NK-92 (cell line): Measurements from ENCODE around the gene CCL15.
"Not testable (repeated sequence)": the region's sequence is repeated elsewhere in the genome, so short reads cannot be mapped to it uniquely, and the experiment has no call there.

Experiments
- DNase-seq: peaks from one replicate; lab custom pipeline; 2025; ENCODE audit not compliant: unreplicated experiment; lab: John Stamatoyannopoulos, UW

Gene CCL15

DNA sequence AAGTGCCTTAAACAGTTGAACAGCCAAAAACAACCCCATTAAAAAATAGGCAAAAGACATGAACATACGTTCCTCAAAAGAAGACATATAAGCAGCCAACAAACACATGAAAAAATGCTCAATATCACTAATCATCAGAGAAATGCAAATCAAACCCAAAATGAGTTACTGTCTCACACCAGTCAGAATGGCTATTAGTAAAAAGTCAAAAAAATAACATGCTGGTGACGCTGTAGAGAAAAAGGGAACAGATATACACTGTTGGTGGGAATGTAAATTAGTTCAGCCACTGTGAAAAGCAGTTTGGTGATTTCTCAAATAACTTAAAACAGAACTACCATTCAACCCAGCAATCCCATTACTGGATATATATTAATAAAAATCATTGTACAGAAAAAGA, 6.0 kb downstream of the CCL15 start:
- DNase-seq: not testable (repeated sequence)

DNA sequence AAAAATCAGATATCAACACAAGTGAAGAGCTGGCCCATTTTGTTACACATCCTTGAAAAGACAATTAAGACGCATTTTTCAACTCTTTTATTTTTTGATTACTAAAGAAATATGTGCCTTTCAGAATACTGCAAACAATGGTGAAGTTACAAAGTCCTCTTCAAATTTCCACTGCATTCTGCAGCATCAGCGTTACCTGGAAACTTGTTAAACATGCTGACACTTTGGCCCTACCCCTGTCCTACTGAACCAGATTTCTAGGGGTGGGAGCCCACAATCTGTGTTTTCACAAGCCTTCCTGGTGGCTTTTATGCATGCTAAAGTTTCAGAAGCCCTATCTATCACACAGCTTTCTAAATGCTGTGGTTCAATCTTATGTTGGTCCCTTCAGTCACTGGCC, 10.3 kb downstream of the CCL15 start:
- DNase-seq: no peak

DNA sequence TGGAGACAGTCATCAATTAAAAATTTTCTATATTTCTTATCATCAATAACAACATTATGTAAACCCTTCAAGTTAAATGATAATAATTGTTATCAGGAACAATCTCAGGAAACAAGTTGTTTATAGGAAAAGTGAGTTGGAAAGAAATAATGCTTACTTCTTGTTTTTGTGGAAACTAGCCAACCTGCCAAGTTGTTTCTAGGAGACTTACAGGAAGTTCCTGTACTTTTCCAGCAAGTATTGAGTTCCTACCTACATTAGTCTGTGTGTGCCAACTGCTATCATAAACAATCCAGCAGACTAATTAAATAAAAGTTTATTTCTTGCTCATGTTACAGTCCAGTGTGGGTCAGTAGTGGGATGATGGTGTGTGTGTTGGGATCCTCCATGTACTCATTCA, 13.2 kb downstream of the CCL15 start:
- no peak for DNase-seq

DNA sequence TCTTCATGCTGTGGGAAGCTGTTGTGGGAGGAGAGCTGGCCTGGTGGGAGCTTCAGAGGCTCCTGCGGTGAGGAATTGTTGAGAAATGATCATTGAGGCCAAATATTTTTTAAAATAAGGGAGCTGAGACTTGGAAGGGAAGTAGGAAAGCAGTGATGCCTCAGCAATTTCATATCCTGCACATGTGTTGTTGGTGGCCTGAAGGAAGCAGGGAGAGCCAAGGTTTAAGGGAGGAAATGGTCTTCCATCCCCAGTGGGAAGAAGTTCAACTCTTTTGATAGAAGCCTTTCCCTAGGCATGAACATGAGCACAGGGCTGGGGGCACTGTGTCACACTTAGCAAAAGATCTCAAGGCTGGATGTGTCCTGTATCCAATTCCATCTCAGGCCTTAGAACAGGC, 14.7 kb downstream of the CCL15 start, which contains the start of gene CCL14:
Gene CCL14, minus strand, starts transcription at position 87 of the 400 bp plus-strand sequence. Its CDS starts 80 bp downstream, at position 7.
- DNase-seq: no peak

DNA sequence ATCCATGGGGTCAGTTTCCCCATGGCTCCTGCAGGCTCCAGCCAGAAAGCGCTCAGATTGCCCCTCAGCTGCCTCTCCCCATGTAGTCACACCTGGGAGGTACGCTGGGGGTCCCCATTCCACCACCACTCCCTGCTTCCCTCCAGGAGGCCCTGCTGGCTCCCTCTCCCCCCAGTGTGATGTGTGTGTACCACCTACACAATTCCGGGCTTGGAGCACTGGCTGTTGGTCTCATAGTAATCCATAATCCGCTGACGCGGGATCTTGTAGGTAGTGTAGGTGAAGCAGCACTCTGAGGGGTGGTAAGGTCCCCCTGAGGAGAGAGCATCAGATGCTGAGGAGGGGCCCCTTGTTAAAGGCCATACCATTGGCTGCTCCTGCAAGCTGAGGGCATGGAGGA, 17.2 kb downstream of the CCL15 start:
- DNase-seq: no peak

DNA sequence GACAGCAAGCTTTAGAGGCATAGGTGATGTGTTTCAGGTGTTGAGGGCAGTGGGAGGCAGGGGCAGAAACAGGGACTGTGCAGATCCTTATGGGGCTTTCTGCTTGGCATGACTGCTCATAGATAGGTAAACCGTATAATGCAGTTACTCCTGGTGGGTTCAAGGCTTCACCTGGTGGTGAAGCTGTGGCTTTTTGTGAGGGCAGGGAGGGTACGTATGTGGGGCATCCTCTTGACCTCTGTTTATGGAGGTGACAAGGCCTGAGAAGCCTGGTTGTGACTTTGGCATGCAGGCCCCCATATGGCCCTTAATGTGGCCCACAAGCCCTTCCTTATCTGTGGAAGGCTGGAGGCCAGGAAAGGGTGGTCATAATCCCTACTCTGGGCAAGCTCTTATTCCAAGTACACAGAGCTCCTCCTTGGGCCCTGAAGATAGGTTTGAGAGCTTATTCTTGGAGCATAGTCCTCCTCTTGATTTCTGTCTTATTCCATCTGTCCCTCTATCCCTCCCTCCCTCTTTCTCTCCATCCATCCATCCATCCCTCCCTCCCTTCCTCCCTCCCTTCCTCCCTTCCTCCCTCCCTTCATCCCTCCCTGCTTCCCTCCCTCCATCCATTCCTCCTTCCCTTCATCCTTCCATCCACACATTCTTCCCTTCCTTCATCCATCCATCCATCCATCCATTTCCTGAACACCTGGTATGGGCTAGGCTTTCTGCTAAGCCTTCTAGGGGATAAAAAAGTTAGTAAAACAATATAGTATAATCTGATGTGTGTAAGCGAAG, 18.8 kb downstream of the CCL15 start:
- no peak for DNase-seq

DNA sequence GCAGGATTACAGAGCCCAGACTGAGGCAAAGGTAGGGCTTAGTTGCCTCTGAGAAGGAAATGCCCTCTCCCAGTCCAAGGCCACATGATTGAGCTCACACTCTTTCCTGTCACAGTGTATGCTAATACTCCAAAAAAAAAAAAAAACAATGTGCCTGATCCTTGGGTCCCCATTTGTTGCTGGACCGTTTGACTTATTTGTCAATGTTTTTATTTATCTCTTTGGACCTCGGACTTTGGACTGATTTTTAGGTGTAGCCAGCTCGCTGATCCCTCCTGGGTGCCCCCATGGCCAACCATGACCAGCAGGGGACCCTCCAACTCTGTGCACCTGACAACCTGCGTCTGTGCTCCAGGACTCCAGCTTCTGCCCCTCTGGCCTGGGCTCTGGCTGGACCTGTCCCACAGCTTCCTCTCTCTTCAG, 19.4 kb downstream of the CCL15 start:
- DNase-seq: no peak

DNA sequence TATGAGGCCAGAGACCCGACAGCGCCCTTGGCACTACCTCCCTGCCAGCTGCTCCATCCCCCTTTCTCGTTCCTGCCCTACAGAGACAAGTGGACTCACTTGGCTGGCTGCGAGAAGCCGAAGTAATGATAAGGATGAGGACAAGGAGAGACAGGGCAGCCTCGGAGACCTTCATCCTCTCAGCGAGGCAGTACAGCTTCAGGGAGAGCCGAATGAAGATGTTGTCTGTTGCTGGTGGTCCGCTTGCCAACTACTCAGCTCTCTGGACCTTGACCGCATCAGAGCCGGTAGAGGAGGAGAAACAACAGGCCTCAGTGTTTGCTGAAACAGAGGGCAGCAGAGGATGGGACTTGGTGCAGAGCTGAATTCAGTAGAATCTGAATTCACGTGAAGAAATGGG, 20.1 kb downstream of the CCL15 start, which contains the start of gene CCL16:
Gene CCL16, minus strand, starts transcription at position 252 of the 400 bp plus-strand sequence. Its CDS starts 77 bp downstream, at position 175.
- DNase-seq: no peak

DNA sequence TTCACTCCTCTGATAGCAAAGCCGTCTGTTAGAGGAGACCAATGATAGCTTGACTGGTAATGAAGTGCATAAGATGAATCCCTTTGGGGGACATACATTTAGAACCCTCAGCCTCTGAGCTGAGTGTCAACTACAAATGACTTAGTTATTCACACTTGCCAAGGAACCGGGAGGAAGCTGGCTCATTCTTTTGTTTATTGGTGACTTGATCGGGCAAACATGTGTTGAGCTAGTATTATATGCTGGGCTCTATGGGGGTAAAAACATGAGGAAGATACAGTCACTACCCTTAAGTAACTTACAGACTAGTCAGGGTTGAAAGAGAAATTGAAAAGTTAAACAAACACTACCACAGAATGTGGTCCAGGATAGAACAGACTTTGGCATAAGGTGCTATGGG, 23.0 kb downstream of the CCL15 start:
- no peak for DNase-seq

DNA sequence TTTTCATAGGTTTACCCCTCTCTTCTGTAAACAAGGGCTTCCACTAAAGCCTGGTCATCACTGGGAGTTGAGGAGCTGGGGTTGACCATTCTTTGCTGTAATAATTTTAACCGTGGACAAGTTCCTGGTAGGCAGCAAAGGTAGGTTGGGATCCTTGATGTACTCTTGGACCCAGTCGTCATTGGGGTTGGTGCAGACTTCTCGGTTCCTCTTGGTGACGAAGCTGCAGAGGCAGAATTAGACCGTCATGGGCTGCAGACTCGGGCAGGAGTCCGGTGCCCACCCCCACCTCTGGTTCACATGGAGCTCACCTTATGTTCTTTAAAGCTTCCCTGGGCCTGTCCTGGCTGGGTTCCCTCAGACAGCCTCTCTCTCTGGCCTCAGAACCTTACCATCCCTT, 23.8 kb downstream of the CCL15 start:
- no peak for DNase-seq

DNA sequence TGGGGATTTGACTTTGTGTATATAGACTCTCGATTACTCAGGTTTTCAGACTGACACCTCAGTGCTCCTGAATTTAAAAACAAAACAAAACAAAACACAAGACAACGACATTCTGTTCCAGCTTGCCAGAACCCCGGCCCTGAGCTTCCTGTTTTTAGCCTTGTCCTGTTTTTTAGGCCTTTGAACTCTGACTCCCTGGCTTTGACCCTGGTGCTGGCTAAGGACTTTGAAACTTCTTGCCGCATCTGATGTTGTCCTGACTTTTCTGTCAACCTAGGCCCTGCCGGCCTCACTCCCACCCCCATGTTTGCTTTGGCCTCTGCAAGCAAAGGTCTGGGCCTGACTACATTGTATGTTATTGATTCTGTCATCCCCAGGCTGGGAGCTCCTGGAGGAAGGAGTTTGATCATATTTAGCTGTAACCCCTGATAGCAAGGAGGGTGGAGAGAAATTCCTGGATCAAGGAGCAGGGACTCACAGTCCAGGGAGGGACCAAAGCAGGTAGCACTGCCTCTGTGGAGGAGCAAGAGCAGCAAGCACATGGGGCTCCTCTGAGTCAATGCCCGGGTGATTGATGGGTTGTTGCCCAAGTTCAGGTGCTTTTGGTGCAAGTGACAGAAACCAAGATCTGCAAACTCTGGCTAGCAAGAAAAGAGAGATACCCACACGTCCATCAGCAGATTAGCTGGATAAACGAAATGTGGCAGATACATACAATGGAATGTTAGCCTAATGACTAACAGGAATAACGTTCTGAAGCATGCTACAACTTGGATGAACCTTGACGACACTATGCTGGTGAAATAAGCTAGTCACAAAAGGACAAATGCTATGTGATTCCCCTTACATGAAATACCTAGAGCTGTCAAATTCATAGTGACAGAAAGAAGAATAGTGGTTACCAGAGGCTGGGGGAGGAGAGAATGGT, 27.8 kb downstream of the CCL15 start:
- no peak for DNase-seq

DNA sequence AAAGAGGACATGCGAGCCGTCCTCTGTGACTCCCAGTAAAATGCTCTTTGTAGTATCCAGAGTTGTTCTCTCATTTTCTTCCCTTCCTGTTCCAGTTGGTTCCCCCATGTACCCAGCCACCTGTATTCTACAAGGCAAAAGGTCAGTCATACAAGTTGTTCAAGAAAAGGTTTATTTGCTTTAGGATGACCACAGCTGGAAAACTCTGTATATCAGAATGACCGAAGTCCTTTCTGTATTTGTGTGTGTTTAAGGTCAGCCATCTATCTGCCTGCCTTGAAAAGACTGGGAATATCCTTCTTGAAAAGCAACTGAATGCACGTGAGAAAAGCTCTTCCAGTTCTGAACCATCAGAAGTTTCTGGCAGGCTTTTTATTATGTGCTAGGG, 28.4 kb downstream of the CCL15 start:
- no peak for DNase-seq

DNA sequence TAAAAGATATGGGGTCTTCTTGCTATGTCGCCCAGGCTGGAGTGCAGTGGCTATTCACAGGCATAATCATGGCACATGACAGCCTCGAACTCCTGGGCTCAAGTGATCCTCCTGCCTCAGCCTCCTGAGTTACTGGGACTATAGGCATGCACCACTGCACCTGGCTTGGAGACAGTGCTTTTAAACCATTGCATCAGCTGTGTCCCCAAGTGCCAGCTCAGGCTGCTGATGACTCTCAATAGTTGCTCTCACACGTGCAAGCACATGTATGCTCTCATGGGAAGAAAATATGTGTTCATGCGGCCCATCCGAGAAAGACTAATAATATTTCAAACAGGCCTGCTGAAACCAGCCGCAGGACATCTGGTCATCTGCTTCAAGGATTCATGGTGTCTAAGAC, 28.8 kb downstream of the CCL15 start:
- no peak for DNase-seq

DNA sequence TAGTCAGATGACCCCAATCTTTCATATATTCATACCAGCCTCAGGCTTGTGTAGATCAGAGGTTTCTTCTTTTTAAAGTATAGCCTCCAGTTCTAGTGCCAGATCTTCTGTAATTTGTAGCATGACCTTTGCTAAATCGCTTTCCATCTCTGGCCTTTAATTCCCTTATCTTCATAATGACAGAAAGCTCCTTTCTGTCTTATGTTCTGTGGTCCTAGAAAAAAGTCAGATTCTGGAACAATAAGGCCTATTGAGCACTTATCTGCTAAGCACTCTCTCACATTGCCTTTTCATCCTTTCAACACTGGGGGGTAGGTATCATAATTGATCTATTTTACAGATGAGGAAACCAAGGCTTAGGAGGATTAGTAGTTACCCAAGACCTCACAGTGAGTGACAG, 29.3 kb downstream of the CCL15 start:
- DNase-seq: no peak

DNA sequence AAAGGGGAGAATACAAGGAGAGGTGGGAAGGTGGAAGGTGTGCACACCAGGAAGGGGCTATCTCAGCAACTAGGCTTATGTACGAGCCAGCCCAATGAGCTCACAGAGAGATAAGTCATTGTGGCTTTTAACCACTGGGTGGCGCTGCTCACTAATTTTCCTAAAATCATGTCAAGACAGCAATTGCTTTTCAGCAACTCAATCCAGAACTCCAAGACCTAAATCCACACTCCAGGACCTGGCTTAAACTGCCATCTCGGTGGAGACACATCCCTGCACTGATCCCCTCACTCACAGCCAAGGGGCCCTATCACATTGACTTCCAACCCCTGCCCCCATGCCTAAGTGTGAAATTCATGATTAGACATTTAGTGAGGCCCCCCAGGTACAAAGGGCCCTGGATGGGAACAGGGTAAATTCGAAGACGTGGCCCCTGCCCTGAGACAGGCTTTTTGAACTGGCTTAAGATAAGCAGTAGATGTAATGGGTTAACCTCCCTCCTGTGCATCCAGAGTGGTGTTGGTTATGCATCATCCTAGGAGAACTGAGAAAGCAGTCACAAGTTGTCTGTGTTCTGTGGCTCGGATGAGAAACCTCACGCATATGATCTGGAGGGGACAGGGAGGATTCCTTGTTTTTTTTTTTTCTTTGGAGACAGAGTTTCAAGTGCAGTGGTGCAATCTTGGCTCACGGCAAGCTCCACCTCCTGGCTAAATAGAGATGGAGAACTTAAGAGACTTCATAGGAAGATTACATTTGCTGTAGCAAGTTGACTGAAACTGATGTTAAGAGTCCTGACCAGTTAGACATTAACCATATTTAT, 31.6 kb downstream of the CCL15 start:
- no peak for DNase-seq

DNA sequence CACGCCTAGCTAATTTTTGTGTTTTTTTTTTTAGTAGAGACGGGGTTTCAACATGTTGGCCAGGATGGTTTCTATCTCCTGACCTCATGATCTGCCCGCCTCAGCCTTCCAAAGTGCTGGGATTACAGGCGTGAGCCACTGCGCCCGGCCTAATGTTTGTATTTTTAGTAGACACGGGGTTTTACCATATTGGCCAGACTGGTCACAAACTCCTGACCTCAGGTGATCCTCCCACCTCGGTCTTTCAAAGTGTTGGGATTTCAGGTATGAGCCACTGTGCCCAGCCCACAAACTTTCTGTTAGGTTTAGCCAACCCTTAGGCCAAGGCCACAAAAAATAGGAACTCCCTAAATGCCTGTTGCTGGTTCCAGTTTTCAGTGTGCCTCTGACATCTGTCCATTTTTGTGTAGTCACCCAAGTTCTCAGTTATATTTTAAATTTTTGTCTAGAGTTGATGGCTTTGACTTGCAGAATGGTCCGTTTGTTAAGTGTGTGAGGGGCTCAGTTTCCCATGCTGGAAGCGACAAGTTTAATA, 32.8 kb downstream of the CCL15 start:
- DNase-seq: no peak

DNA sequence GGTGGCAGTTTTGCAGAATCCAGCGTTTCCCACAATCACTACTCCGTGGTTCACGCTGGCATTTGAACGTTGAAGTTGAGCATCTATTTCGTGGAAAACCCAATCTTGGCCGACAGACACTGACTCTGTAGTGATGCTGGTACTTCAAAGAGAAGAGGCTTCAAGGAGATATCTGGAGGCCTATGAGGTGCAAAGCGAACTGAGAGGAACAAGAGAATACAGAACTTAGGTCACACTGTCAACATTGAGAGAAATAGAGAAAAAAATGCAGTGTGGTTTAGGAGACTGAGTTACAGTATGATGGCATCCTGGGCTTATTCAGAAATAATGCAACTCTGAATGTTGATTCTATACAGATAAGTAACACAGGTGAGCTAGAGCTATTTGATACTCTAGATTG, 36.1 kb downstream of the CCL15 start:
- DNase-seq: no peak

DNA sequence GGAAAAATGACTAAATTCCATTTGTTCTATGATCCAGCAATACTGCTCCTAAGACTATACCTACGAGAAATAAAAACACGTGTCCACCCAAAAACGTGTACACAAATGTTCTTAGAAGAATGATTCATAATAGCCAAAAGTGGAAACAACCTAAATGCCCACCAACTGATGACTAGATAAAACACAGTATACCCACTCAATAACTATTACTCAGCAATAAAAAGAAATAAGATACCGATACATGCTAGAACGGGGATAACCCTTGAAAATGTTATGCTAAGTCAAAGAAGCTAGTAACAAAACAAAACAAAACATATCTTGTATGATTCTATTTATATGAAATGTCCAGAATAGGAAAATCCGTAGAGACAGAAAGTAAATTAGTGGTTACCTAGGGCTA, 37.7 kb downstream of the CCL15 start:
- DNase-seq: no peak

DNA sequence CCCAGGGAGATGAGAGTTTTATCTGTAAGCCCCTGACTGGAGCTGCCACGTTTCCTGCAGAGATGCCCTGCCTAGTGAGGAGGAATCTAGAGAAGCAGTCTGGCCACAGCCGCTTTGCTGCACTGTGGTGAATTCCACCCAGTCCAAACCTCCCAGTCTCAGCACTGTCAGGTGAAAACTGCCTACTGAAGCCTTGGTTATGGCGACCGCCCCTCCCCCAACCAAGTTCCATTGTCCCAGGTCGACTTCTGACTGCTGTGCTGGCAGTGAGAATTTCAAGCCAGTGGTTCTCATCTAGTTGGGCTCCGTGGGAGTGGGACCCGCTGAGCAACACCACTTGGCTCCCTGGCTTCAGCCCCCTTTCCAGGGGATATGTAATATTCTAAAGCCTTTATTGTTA, 47.6 kb downstream of the CCL15 start:
- no peak for DNase-seq

DNA sequence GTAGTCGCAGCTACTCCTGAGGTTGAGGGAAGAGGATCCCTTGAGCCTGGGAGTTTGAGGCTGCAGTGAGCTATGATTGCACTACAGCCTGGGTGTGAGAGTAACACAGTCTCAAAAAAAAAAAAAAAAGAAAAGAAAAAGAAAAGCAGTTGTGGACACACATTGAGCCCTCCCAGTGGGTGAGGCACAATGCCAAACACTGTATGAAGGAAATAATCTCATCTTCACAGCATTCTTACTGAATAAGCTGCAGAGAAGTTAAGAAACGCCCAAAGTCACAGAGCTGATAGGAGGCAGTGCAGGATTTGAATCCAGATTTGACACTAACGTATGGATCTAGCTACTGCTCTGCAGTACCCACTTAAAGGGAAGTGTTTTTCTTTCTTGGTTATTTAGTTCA, 52.0 kb downstream of the CCL15 start:
- no peak for DNase-seq

DNA sequence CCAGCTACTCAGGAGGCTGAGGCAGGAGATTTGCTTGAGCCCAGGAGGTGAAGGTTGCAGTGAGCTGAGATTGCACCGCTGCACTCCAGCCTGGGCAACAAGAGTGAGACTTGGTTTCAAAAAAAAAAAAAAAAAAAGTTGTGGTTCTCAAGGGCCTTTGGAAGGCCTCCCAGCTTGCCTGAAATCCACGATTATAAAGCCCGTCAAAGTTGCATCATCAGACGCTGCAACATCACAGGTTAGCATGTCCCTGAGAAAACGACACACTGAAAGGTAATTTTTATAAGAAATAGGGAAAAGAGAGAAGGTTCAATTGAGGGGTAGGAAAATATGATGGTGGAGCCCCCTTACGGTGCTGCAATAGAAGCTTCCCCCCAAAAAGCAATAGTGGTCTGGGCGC, 53.3 kb downstream of the CCL15 start:
- DNase-seq: no peak
